ENCODE results near the gene ACOXL. TPM values are rescaled to one million over a fixed set of nuclear protein-coding genes. Genes with fewer than 3 reads are reported as not detected.

ACOXL gene
- under 0.01 TPM in 1 of 2 replicates, not detected in the other for total RNA-seq

GRCh38 chr2:110732422-110733413, at the start of gene ACOXL:
TSS of gene ACOXL (plus strand) at chr2:110732573. CDS start at chr2:110768390, 35,817 bp downstream.

GRCh38 chr2:111120253-111121027, 388.1 kb downstream of the ACOXL start, which contains the start of gene BCL2L11:
TSS of gene BCL2L11 (plus strand) at chr2:111120914. CDS start at chr2:111123746, 2,832 bp downstream.

Other genes starting within 250 kb of the ACOXL start
- 39.5 and 40.5 TPM in 2 replicates for gene RGPD6, start 155.4 kb upstream of the ACOXL start, total RNA-seq
- 6.5 and 49.5 TPM in 2 replicates for gene BUB1, start 54.5 kb upstream of the ACOXL start, total RNA-seq